Endothelial cell of umbilical vein (primary cell): ENCODE results near the gene CACHD1. TPM values are rescaled to one million over a fixed set of nuclear protein-coding genes. Genes with fewer than 3 reads are reported as not detected.

Experiments used
- BruUV-seq: library from RNA; stranded (reverse); fragments of 400-500 nt; replicated peaks from 2 replicates; lab custom pipeline; 2021; lab: Mats Ljungman, UMichigan
- CTCF ChIA-PET: fragments of 300-600, 350-600 bp; sonication (Branson Sonifier 250); formaldehyde crosslinking; loops from one replicate; lab custom pipeline; 2021; ENCODE audit warnings: antibody characterized with exemption, inconsistent platforms; lab: Charles Lee
- POLR2A ChIA-PET: fragments of 300-600, 350-600 bp; sonication (Branson Sonifier 250); formaldehyde crosslinking; loops from one replicate; lab custom pipeline; 2021; ENCODE audit warnings: antibody characterized with exemption, inconsistent platforms; lab: Charles Lee
- DNase-seq: peaks from one replicate; pipeline ENCODE4 v3.0.0-alpha.2; 2011; ENCODE audit warnings: low read depth, low spot score
- FAIRE-seq: peaks from 2 replicates; lab custom pipeline; 2011; peaks lifted over from hg19 to GRCh38; lab: Jason Lieb, UNC
- H2AFZ ChIP-seq: 2 replicates; pipeline ENCODE4 v1.6.0; 2012; ENCODE audit warnings: low read depth, low read length, control low read depth, inconsistent platforms
- H3K27ac ChIP-seq: 2 replicates; pipeline ENCODE4 v1.5.1; 2011; ENCODE audit warnings: low read depth, mild to moderate bottlenecking, control low read depth, low read length, moderate library complexity; ENCODE audit not compliant: insufficient read depth
- H3K27me3 ChIP-seq, 2 experiments: 2 replicates each; pipeline versions ENCODE4 v1.6.0 to v1.6.1; 2011; ENCODE audit warnings: low read length in 2 of 2, mixed read lengths in 1 of 2; ENCODE audit not compliant: control insufficient read depth in 2 of 2, insufficient read depth in 2 of 2
- H3K36me3 ChIP-seq, 2 experiments: 2 replicates in 1 of 2; 3 replicates in 1 of 2; pipeline ENCODE4 v1.5.1; 2011; ENCODE audit warnings: low read length in 2 of 2, mild to moderate bottlenecking in 1 of 2, moderate library complexity in 1 of 2; ENCODE audit not compliant: control insufficient read depth in 2 of 2, insufficient read depth in 2 of 2; ENCODE audit errors: extremely low read depth in 1 of 2
- H3K4me1 ChIP-seq: 3 replicates; pipeline ENCODE4 v1.5.1; 2011; ENCODE audit warnings: mild to moderate bottlenecking, low read length; ENCODE audit not compliant: control insufficient read depth, insufficient read depth; ENCODE audit errors: extremely low read depth
- H3K4me2 ChIP-seq: 2 replicates; pipeline ENCODE4 v1.6.1; 2011; ENCODE audit warnings: low read length, control low read depth, mixed read lengths; ENCODE audit not compliant: insufficient read depth
- H3K4me3 ChIP-seq, 3 experiments: fragments of 200-600 bp in 1 of 3; sonication (generic), shearing (Covaris generic) in 1 of 3; replicated peaks in 1 of 3; 2 replicates each; pipeline ENCODE4 v1.5.1; 2011 to 2016; ENCODE audit warnings: control low read depth in 3 of 3, low read length in 3 of 3, mild to moderate bottlenecking in 2 of 3, inconsistent platforms in 1 of 3, low read depth in 1 of 3, moderate library complexity in 1 of 3; ENCODE audit not compliant: insufficient read depth in 1 of 3
- H3K79me2 ChIP-seq: 2 replicates; pipeline ENCODE4 v1.6.0; 2012; ENCODE audit warnings: low read length, inconsistent platforms; ENCODE audit not compliant: control insufficient read depth, insufficient read depth
- H3K9ac ChIP-seq: replicated peaks from 2 replicates; pipeline ENCODE3; 2011; ENCODE audit warnings: low read length, control low read depth; ENCODE audit not compliant: insufficient read depth; ENCODE audit errors: extremely low read depth
- H3K9me1 ChIP-seq: replicated peaks from 3 replicates; pipeline ENCODE4 v1.6.0; 2011; ENCODE audit warnings: mild to moderate bottlenecking, low read length; ENCODE audit not compliant: control insufficient read depth, insufficient read depth; ENCODE audit errors: extremely low read depth
- H3K9me3 ChIP-seq: replicated peaks from 2 replicates; pipeline ENCODE4 v1.5.1; 2012; ENCODE audit warnings: low read length, inconsistent platforms; ENCODE audit not compliant: control insufficient read depth, insufficient read depth
- H4K20me1 ChIP-seq: replicated peaks from 2 replicates; pipeline ENCODE3; 2011; ENCODE audit warnings: mild to moderate bottlenecking, low read length; ENCODE audit not compliant: control insufficient read depth, insufficient read depth; ENCODE audit errors: extremely low read depth
- EZH2 ChIP-seq: IDR thresholded peaks from 2 replicates; pipeline ENCODE4 v1.6.1; 2012; ENCODE audit warnings: borderline replicate concordance, low read depth, mild to moderate bottlenecking, moderate library complexity, low read length, inconsistent platforms; ENCODE audit not compliant: severe bottlenecking
- FOS ChIP-seq: IDR thresholded peaks from 2 replicates; pipeline ENCODE4 v1.6.1; 2011; ENCODE audit warnings: mild to moderate bottlenecking, low read length, moderate library complexity, borderline replicate concordance; ENCODE audit not compliant: insufficient read depth
- GATA2 ChIP-seq: IDR thresholded peaks from 2 replicates; pipeline ENCODE4 v1.7.0; 2011; ENCODE audit warnings: low read depth, mild to moderate bottlenecking, moderate library complexity, mixed read lengths, low read length; ENCODE audit not compliant: insufficient read length, insufficient read depth
- JUN ChIP-seq: IDR thresholded peaks from 2 replicates; pipeline ENCODE4 v1.6.1; 2011; ENCODE audit warnings: borderline replicate concordance, low read depth; ENCODE audit not compliant: insufficient read length, insufficient read depth
- MAX ChIP-seq: IDR thresholded peaks from 2 replicates; pipeline ENCODE4 v1.6.1; 2011; ENCODE audit not compliant: insufficient read depth, insufficient read length
- MYC ChIP-seq: IDR thresholded peaks from one replicate; pipeline ENCODE4 v1.6.1; 2011; ENCODE audit warnings: mild to moderate bottlenecking, low read depth, low read length
- POLR2A ChIP-seq: IDR thresholded peaks from 2 replicates; pipeline ENCODE4 v1.6.1; 2012; ENCODE audit warnings: low read depth, mild to moderate bottlenecking, control low read depth, low read length
- POLR2AphosphoS5 ChIP-seq: IDR thresholded peaks from 2 replicates; pipeline ENCODE4 v1.6.1; 2012; ENCODE audit warnings: low read depth, mild to moderate bottlenecking, control low read depth, low read length, moderate library complexity; ENCODE audit not compliant: insufficient read depth
- dilution Hi-C: fragments of 300-500 bp; cut with MboI; formaldehyde crosslinking; loops from one replicate; pipeline ENCODE4 v1.15.0; 2019; ENCODE audit warnings: low sequenced_read_pairs; ENCODE audit not compliant: extremely low pct_ligation_motif_present
- intact Hi-C: fragments of 100-400 bp; cut with micrococcal nuclease; formaldehyde crosslinking; loops from one replicate; pipeline ENCODE4 v1.10.0; 2022
- polyA plus RNA-seq, 4 experiments: library from polyadenylated mRNA; depleted of rRNA in 3 of 4; stranded (reverse) in 3 of 4; unstranded in 1 of 4; fragments of >200 nt; gene quantifications; 2 replicates each; pipeline versions ENCODE4 v1.2.1 to v1.2.3, GENCODE V29; 2011 to 2012; ENCODE audit warnings: missing spikeins in 1 of 4
- total RNA-seq: library from RNA; stranded (reverse); gene quantifications from 2 replicates; pipeline ENCODE4 v1.2.3, GENCODE V29; 2021
- TF ChIP-seq, protein P1 (sequence below), 2 donors: IDR thresholded peaks; 1 replicate in 1 of 2; 2 replicates in 1 of 2; pipeline ENCODE4 v1.5.1; 2011; ENCODE audit warnings: low read length in 2 of 2, mild to moderate bottlenecking in 2 of 2, moderate library complexity in 2 of 2, control low read depth in 1 of 2, inconsistent platforms in 1 of 2, low read depth in 1 of 2; ENCODE audit not compliant: insufficient read depth in 1 of 2; ENCODE audit errors: extremely low read depth in 1 of 2

CACHD1 gene
- total and polyA plus RNA-seq, 2 donors (not counting 3 experiments of a cell fraction or from before 2014, with no cell fraction given): 3.6 to 9.3 TPM

GRCh38 chr1:64632936-64633335 is 163.0 kb downstream of the CACHD1 start:
- Histone ChIP-seq H3K9ac (no peak overlapping the region), H4K20me1 (no peaks in the 10 kb centered on the region), H3K27me3 (no peaks in the 10 kb centered on the region), H3K9me3 (no peaks in the 10 kb centered on the region), H3K4me1 (no peaks in the 10 kb centered on the region), H3K36me3 (no peaks in the 10 kb centered on the region), H2AFZ (no peak overlapping the region), H3K4me2 (no peak overlapping the region), H3K9me1 (no peaks in the 10 kb centered on the region), H3K27ac (no peak overlapping the region), H3K79me2 (no peaks in the 10 kb centered on the region), H3K4me3 (no peak overlapping the region)
- dilution Hi-C loops: no loop called here
- CTCF ChIA-PET: no interaction called here
- intact Hi-C loops: no loop called here
- DNase-seq (no peak), FAIRE-seq (no peak)
- POLR2A ChIA-PET: no interaction called here
- BruUV-seq: no TSS peak
- TF ChIP-seq POLR2A: no peak
- TF ChIP-seq, protein P1, sequence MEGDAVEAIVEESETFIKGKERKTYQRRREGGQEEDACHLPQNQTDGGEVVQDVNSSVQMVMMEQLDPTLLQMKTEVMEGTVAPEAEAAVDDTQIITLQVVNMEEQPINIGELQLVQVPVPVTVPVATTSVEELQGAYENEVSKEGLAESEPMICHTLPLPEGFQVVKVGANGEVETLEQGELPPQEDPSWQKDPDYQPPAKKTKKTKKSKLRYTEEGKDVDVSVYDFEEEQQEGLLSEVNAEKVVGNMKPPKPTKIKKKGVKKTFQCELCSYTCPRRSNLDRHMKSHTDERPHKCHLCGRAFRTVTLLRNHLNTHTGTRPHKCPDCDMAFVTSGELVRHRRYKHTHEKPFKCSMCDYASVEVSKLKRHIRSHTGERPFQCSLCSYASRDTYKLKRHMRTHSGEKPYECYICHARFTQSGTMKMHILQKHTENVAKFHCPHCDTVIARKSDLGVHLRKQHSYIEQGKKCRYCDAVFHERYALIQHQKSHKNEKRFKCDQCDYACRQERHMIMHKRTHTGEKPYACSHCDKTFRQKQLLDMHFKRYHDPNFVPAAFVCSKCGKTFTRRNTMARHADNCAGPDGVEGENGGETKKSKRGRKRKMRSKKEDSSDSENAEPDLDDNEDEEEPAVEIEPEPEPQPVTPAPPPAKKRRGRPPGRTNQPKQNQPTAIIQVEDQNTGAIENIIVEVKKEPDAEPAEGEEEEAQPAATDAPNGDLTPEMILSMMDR (IDR thresholded peaks at IDR 0.05; ENCODE audit: extremely low read depth in 1 of 2, insufficient read depth in 1 of 2, low read depth in 1 of 2, low read length in 2 of 2): no peak
- no peak for TF ChIP-seq POLR2AphosphoS5
- no peak for TF ChIP-seq MYC
- no peak for TF ChIP-seq JUN

DNA sequence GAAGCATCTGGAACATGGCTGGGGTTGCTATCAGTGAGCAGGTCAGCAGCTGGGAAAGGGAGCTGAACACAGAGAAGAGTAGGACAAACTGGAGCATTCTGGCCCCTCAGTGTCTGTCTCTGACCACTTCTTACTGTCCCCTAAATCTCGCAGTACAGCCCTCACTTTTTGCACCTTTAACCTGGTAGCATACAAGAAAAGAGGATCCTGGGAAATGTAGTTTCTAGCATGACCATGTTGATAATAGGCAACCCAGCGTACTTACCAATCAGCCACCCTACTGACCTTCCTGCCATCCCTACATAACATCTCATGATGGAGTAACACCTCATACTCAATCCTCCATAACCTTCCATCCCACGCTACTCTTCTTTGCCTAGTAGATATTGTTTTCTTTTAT is 175.8 kb downstream of the CACHD1 start:
- TF ChIP-seq FOS (no peak), POLR2A (no peak), EZH2 (no peak), JUN (no peak), MAX (no peak), MYC (no peak), GATA2 (no peak), POLR2AphosphoS5 (no peak)
- TF ChIP-seq, protein P1 (IDR thresholded peaks at IDR 0.05; ENCODE audit: extremely low read depth in 1 of 2, insufficient read depth in 1 of 2, low read depth in 1 of 2, low read length in 2 of 2): no peak
- intact Hi-C loops (no loop called here), dilution Hi-C loops (no loop called here)
- no peak overlapping the region for H3K4me2 ChIP-seq
- H2AFZ ChIP-seq: no peak overlapping the region
- H3K4me1 ChIP-seq: no peaks in the 10 kb centered on the region
- H3K9me1 ChIP-seq: no peaks in the 10 kb centered on the region
- no peaks in the 10 kb centered on the region for H4K20me1 ChIP-seq
- no TSS peak for BruUV-seq
- H3K79me2 ChIP-seq: no peaks in the 10 kb centered on the region
- H3K27me3 ChIP-seq: no peaks in the 10 kb centered on the region
- ChIA-PET CTCF (no interaction called here), POLR2A (no interaction called here)
- H3K36me3 ChIP-seq: no peaks in the 10 kb centered on the region
- H3K27ac ChIP-seq: no peak overlapping the region
- no peak overlapping the region for H3K9ac ChIP-seq
- DNase-seq (no peak), FAIRE-seq (no peak)
- H3K4me3 ChIP-seq: no peak overlapping the region
- H3K9me3 ChIP-seq: no peaks in the 10 kb centered on the region
